Fibroblast of lung (primary cell): ENCODE results near the gene EFHC1. TPM values are rescaled to one million over a fixed set of nuclear protein-coding genes. Genes with fewer than 3 reads are reported as not detected.

ENCODE experiments used
- DNase-seq, 2 donors: peaks; one replicate each; pipeline versions ENCODE4 v3.0.0 to v3.0.0-alpha.2; 2010; ENCODE audit warnings: low read depth in 2 of 2
- H2AFZ ChIP-seq: 2 replicates; pipeline ENCODE4 v1.5.1; 2012; ENCODE audit warnings: low read length, control low read depth, inconsistent platforms
- H3K27ac ChIP-seq: 2 replicates; pipeline ENCODE4 v1.5.1; 2011; ENCODE audit warnings: low read length, control low read depth; ENCODE audit not compliant: insufficient read depth
- H3K27me3 ChIP-seq: 2 replicates; pipeline ENCODE4 v1.5.1; 2011; ENCODE audit warnings: mild to moderate bottlenecking, low read length; ENCODE audit not compliant: control insufficient read depth, insufficient read depth
- H3K36me3 ChIP-seq: 2 replicates; pipeline ENCODE4 v1.5.1; 2011; ENCODE audit warnings: low read length; ENCODE audit not compliant: control insufficient read depth, insufficient read depth
- H3K4me1 ChIP-seq: 2 replicates; pipeline ENCODE4 v1.5.1; 2011; ENCODE audit warnings: low read length; ENCODE audit not compliant: control insufficient read depth, insufficient read depth; ENCODE audit errors: extremely low read depth
- H3K4me2 ChIP-seq: 2 replicates; pipeline ENCODE4 v1.5.1; 2011; ENCODE audit warnings: low read length, control low read depth; ENCODE audit not compliant: insufficient read depth; ENCODE audit errors: extremely low read depth
- H3K4me3 ChIP-seq, 4 experiments: fragments of 200-600 bp in 1 of 4; sonication (generic) in 1 of 4; replicated peaks in 1 of 4; 2 replicates each; pipeline ENCODE4 v1.5.1; 2011 to 2016; ENCODE audit warnings: low read length in 4 of 4, low read depth in 3 of 4, mild to moderate bottlenecking in 3 of 4, control low read depth in 2 of 4, inconsistent platforms in 1 of 4, mixed read lengths in 1 of 4; ENCODE audit not compliant: insufficient read depth in 1 of 4; ENCODE audit errors: control extremely low read depth in 1 of 4
- H3K79me2 ChIP-seq: 2 replicates; pipeline ENCODE4 v1.5.1; 2012; ENCODE audit warnings: mild to moderate bottlenecking, low read length, inconsistent platforms; ENCODE audit not compliant: control insufficient read depth, insufficient read depth
- H3K9ac ChIP-seq: 2 replicates; pipeline ENCODE4 v1.5.1; 2011; ENCODE audit warnings: mild to moderate bottlenecking, low read length, control low read depth; ENCODE audit not compliant: insufficient read depth
- H3K9me3 ChIP-seq: 2 replicates; pipeline ENCODE4 v1.5.1; 2012; ENCODE audit warnings: low read depth, low read length; ENCODE audit not compliant: control insufficient read depth, insufficient read depth
- H4K20me1 ChIP-seq: 2 replicates; pipeline ENCODE4 v1.5.1; 2011; ENCODE audit warnings: low read length; ENCODE audit not compliant: control insufficient read depth, insufficient read depth; ENCODE audit errors: extremely low read depth
- CTCF ChIP-seq, 2 donors: IDR thresholded peaks in 1 of 2; conservative IDR thresholded peaks in 1 of 2; 1 replicate in 1 of 2; 2 replicates in 1 of 2; pipeline ENCODE4 v1.5.1; 2011 to 2012; ENCODE audit warnings: low read length in 2 of 2, control low read depth in 1 of 2, inconsistent platforms in 1 of 2, low read depth in 1 of 2, mild to moderate bottlenecking in 1 of 2
- EZH2 ChIP-seq: IDR thresholded peaks from 2 replicates; pipeline ENCODE4 v1.5.1; 2012; ENCODE audit warnings: low read length, control low read depth, mild to moderate bottlenecking; ENCODE audit errors: missing control alignments
- polyA plus RNA-seq, 2 donors: library from polyadenylated mRNA; depleted of rRNA in 1 of 2; stranded (reverse) in 1 of 2; unstranded in 1 of 2; fragments of >200 nt; gene quantifications; 2 replicates each; pipeline ENCODE4 v1.2.1, GENCODE V29; 2011 to 2012; ENCODE audit warnings: missing spikeins in 1 of 2
- total RNA-seq: library from RNA; depleted of rRNA; stranded (reverse); fragments of >200 nt; gene quantifications from 2 replicates; pipeline ENCODE4 v1.2.1, GENCODE V29; 2014

The EFHC1 gene
- total and polyA plus RNA-seq, 2 donors (not counting 1 experiment from before 2014, with no cell fraction given) = 29.4 to 32.9 TPM

DNA sequence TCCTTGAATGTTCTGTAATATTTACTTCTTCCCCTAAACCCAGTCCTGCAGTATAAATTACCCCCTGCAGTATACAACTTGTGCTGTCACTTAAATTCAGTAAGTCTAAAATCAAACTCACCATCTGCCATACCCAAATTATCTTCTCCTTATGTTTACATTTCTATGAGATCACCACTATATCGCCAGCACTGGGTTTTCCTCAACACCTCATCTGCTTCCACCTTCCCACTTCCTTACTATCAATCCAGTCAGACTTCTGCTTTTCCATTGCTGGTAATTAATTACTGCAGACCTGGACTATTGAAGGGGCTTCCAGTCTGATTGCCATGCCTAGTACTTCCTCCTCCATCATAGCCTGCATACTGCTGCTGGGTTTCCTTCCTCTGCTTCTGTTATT lies 15.2 kb downstream of the EFHC1 start:
- no peak overlapping the region for H3K4me2 ChIP-seq
- no peak for DNase-seq
- no peaks in the 10 kb centered on the region for H3K27me3 ChIP-seq
- H3K9ac ChIP-seq = no peak overlapping the region
- no peak overlapping the region for H3K27ac ChIP-seq
- no peaks in the 10 kb centered on the region for H3K4me1 ChIP-seq
- no peaks in the 10 kb centered on the region for H3K9me3 ChIP-seq
- H3K36me3 ChIP-seq = no peaks in the 10 kb centered on the region
- H3K79me2 ChIP-seq = no peaks in the 10 kb centered on the region
- no peak overlapping the region for H3K4me3 ChIP-seq
- TF ChIP-seq CTCF (conservative IDR thresholded peaks at IDR 0.05 in 1 of 2, IDR thresholded peaks at IDR 0.05 in 1 of 2; ENCODE audit: low read depth in 1 of 2, low read length in 2 of 2) (no peak), EZH2 (no peak)
- H2AFZ ChIP-seq = no peak overlapping the region
- no peaks in the 10 kb centered on the region for H4K20me1 ChIP-seq

DNA sequence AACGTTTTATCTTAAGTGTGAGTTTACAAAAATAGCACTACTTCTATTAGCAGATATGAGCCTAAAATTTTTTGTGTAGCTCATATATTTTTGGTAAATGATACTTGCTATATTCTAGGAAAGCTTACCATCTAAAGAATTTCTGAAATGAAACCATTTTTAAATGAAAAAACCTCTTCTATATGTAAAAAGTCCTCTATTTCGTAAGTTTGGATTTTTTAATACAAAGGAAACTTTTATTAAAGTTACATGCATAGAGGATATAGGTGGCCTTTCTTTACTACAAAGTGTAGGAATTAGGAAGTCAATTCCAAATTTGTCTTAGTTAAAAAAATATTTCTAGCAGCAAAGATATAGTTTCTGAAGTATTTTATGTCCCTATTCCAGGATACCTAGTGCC lies 18.8 kb downstream of the EFHC1 start:
- DNase-seq = no peak
- TF ChIP-seq CTCF (conservative IDR thresholded peaks at IDR 0.05 in 1 of 2, IDR thresholded peaks at IDR 0.05 in 1 of 2; ENCODE audit: low read depth in 1 of 2, low read length in 2 of 2) = no peak
- TF ChIP-seq EZH2 = no peak
- H3K9me3 ChIP-seq = no peaks in the 10 kb centered on the region
- H3K79me2 ChIP-seq = no peaks in the 10 kb centered on the region
- H3K27me3 ChIP-seq = no peaks in the 10 kb centered on the region
- no peak overlapping the region for H3K9ac ChIP-seq
- H3K4me3 ChIP-seq = no peak overlapping the region
- no peaks in the 10 kb centered on the region for H3K36me3 ChIP-seq
- no peaks in the 10 kb centered on the region for H3K4me1 ChIP-seq
- H3K27ac ChIP-seq = no peak overlapping the region
- no peak overlapping the region for H2AFZ ChIP-seq
- H3K4me2 ChIP-seq = no peak overlapping the region
- H4K20me1 ChIP-seq = no peaks in the 10 kb centered on the region

DNA sequence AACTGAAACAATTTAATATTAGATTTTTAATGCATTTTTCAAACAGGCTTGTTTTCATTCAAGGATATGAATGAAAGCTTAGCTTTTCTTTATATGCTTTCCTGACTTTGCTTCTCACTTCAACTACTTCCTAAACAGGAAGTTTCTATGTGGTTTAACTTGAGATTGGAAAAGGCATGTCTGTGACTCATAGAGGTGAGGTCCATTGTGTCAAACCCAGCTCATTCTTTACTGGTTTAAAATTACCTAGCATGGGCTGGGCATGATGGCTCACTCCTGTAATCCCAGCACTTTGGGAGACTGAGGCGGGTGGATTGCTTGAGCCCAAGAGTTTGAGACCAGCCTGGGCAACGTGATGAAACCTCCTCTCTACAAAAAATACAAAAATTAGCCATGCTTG lies 34.4 kb downstream of the EFHC1 start:
- Histone ChIP-seq H2AFZ (no peak overlapping the region), H3K4me2 (no peak overlapping the region), H3K36me3 (no peaks in the 10 kb centered on the region), H3K27me3 (no peaks in the 10 kb centered on the region), H3K27ac (no peak overlapping the region), H3K4me3 (no peak overlapping the region), H3K79me2 (no peaks in the 10 kb centered on the region), H3K9me3 (no peaks in the 10 kb centered on the region), H3K4me1 (no peaks in the 10 kb centered on the region), H4K20me1 (no peaks in the 10 kb centered on the region), H3K9ac (no peak overlapping the region)
- no peak for TF ChIP-seq CTCF (conservative IDR thresholded peaks at IDR 0.05 in 1 of 2, IDR thresholded peaks at IDR 0.05 in 1 of 2; ENCODE audit: low read depth in 1 of 2, low read length in 2 of 2)
- peak in 1 of 2 donors; percentile 79 for DNase-seq
